ENCODE data around the gene MTM1.

MTM1 gene

DNA sequence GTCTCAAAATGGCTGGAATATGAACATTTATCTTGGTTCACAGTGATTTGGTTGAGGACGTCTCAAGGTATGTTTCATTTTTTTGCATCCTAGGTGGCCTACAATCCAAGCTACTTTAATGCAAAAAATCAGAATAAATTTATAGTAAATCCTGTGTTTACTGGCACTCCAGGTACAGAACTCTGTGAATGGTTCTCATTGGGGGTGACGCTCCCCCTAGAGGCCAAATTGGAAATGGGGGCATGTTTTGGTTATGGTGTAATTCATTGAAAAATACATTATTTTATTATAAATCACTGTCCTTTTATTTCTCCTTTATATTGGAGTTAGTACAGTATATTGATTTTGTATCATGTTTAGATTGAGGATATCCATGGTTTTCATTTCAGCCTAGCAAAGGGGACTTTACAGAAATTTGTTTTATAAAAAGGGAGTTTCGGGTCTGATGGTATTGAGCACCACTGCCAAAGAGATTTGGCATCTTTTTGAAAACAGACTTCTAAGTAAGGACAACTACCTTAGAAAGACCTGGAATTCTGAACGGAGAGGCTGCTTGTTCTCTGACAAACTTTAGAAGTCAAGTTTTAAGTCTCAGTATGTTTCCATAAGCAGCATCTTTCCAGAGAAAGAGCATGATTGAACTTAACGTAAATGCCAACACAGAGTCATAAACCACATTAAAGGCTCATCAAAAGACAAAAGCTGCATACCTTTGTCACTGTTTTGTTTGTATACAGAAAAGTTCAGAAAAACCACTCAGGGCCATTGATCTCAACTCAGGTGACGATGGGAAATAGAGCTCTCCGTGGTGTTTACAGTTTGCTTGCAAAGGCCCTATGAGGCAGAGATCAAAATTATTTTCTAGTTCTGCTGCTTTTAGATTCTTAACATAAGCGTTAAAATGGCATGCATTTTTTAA lies 19.4 kb downstream of the MTM1 start:
- TF ChIP-seq, protein P1, sequence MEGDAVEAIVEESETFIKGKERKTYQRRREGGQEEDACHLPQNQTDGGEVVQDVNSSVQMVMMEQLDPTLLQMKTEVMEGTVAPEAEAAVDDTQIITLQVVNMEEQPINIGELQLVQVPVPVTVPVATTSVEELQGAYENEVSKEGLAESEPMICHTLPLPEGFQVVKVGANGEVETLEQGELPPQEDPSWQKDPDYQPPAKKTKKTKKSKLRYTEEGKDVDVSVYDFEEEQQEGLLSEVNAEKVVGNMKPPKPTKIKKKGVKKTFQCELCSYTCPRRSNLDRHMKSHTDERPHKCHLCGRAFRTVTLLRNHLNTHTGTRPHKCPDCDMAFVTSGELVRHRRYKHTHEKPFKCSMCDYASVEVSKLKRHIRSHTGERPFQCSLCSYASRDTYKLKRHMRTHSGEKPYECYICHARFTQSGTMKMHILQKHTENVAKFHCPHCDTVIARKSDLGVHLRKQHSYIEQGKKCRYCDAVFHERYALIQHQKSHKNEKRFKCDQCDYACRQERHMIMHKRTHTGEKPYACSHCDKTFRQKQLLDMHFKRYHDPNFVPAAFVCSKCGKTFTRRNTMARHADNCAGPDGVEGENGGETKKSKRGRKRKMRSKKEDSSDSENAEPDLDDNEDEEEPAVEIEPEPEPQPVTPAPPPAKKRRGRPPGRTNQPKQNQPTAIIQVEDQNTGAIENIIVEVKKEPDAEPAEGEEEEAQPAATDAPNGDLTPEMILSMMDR (IDR thresholded peaks at IDR 0.05; ENCODE audit: extremely low read depth, insufficient read depth, missing control alignments) = peak; percentile 74
- in situ Hi-C loops (cut with MboI; ENCODE audit: low pct_unique_long_range_greater_than_20kb, low sequenced_read_pairs, unreplicated experiment) = loop anchor here (25.0 kb wide), 1 partner anchor 626 kb away; no protein-coding TSS in a partner anchor
- no peak for DNase-seq (ENCODE audit: low spot score)

DNA sequence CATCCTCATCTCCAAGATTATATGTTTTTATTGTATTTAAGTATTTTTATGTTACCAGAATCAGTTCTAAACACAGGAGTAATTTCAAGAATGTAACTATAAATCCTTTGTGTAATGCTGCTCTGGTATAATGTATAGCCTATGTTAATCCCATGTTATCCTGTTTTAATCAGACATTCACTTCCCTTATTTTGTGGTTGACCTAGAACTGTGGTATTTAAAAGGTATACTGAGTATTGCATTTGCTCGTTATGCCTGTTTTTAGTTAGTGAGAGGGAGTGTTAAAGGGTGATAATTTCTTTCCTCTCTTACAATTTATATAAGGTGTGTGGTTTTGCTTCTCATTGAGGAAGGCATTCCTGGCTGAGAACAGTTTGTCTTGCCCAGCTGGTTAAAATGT lies 26.2 kb downstream of the MTM1 start:
- in situ Hi-C loops (cut with MboI; ENCODE audit: low pct_unique_long_range_greater_than_20kb, low sequenced_read_pairs, unreplicated experiment) = loop anchor here (25.0 kb wide), 1 partner anchor 632 kb away; no protein-coding TSS in a partner anchor
- no peak for DNase-seq (ENCODE audit: low spot score)
- TF ChIP-seq, protein P1 (IDR thresholded peaks at IDR 0.05; ENCODE audit: extremely low read depth, insufficient read depth, missing control alignments) = no peak

DNA sequence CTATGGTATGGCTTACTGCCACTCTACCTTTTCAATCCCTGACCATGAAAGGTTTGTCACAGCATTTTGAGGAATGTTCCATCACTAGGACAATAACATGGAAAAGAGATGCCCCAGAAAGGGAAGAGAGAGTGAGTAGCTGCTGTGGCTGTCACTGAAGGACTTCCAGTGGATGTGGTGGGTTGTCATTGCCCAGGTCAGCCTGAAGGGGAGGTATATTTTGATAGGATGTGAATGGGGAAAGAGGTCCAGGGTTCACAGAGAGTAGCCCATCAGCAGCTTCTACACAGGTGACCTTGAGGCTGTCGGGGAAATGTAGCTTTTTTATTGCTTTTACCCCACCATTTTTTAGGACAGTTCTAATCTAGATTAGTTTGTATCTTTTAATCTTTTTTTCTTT lies 30.8 kb downstream of the MTM1 start:
- in situ Hi-C loops (cut with MboI; ENCODE audit: low pct_unique_long_range_greater_than_20kb, low sequenced_read_pairs, unreplicated experiment) = loop anchor here (25.0 kb wide), 1 partner anchor 637 kb away; no protein-coding TSS in a partner anchor
- no peak for DNase-seq (ENCODE audit: low spot score)
- TF ChIP-seq, protein P1 (IDR thresholded peaks at IDR 0.05; ENCODE audit: extremely low read depth, insufficient read depth, missing control alignments) = no peak

DNA sequence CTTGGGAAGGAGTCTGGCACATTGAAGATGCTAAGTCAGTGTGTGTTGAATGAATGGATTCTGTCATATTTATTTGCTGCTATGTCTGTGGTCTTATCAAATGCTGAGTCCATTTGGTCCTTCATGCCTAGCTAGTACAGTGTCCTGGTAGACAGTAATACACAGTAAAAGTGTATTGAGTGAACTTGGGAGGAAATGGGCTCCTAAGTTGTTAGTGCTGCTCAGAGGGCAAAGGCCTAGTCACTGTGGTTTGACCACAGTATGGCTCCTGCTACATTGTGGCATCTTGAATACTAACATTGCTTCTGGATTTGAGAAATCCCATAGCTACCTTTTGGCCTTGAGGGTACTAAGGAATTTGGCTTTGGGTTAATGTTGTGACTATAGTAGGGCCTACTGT lies 33.9 kb downstream of the MTM1 start:
- TF ChIP-seq, protein P1 (IDR thresholded peaks at IDR 0.05; ENCODE audit: extremely low read depth, insufficient read depth, missing control alignments) = no peak
- in situ Hi-C loops (cut with MboI; ENCODE audit: low pct_unique_long_range_greater_than_20kb, low sequenced_read_pairs, unreplicated experiment) = no loop called here
- no peak for DNase-seq (ENCODE audit: low spot score)

DNA sequence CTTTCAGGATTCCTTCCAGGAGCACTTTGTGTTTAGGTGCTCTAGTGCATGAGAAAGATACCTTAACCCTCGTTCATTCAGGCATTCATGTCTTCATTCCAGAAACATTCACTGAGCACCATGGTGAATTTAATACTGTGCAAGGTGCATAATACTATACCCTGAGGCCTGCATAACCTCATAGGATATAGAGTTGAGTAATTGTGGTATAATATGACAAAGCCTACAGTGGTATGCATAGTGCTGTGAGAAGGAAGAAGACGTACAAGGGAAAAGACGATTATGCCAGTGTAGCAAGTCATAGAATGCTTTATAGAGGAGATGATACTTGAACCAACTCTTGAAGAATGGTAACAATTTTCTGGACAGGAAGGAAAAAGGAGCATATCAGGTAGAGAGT lies 34.3 kb downstream of the MTM1 start:
- in situ Hi-C loops (cut with MboI; ENCODE audit: low pct_unique_long_range_greater_than_20kb, low sequenced_read_pairs, unreplicated experiment) = no loop called here
- no peak for DNase-seq (ENCODE audit: low spot score)
- TF ChIP-seq, protein P1 (IDR thresholded peaks at IDR 0.05; ENCODE audit: extremely low read depth, insufficient read depth, missing control alignments) = no peak

DNA sequence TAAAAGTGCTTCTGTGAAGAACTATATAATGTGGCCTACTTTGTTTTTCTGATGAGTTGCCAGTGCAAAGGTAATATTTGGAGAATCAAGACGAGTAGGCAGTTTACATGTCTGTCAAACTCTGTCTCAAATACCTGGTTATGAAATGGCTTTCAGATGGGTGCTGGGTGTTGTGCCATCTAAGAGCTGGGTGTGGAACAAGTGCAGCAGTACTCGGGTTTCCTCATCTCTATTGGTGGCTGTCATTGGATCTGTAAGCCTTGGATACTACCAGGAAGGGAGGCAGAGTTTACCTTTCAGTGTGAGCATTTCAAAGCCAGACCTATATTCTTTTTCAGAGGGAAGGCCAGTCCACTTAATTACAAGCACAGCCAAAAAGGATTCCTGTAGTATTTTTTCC lies 37.2 kb downstream of the MTM1 start:
- DNase-seq (ENCODE audit: low spot score) = no peak
- TF ChIP-seq, protein P1 (IDR thresholded peaks at IDR 0.05; ENCODE audit: extremely low read depth, insufficient read depth, missing control alignments) = no peak
- in situ Hi-C loops (cut with MboI; ENCODE audit: low pct_unique_long_range_greater_than_20kb, low sequenced_read_pairs, unreplicated experiment) = no loop called here
